HG03575 (cell line): ENCODE measurements around the gene MTRF1L.
"Not testable (repeated sequence)": the region's sequence is repeated elsewhere in the genome, so short reads cannot be mapped to it uniquely, and the experiment has no call there.

Experiments used
- ATAC-seq: cut with Tn5 transposase; IDR thresholded peaks from one replicate; pipeline ENCODE4 v1.9.1; 2021; ENCODE audit not compliant: unreplicated experiment, insufficient number of reproducible peaks, low FRiP score; ENCODE audit errors: extremely low read depth

MTRF1L gene

DNA sequence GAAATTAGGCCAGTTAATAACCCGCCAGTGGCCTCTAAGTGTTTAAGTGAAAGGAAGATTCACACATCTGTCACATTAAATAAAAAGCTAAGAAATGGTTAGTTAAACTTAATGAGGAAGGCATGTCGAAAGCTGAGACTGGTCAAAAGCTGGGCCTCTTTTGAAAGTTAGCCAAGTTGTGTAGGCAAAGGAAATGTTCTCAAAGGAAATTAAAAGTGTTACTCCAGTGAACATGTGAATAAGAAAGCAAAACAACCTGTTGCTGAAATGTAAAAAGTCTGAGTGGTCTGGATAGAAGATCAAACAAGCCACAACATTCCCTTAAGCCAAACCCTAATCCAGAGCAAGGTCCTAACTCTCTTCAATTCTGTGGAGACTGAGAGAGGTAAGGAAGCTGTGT is 10.9 kb upstream of the MTRF1L start:
- no peak for ATAC-seq

DNA sequence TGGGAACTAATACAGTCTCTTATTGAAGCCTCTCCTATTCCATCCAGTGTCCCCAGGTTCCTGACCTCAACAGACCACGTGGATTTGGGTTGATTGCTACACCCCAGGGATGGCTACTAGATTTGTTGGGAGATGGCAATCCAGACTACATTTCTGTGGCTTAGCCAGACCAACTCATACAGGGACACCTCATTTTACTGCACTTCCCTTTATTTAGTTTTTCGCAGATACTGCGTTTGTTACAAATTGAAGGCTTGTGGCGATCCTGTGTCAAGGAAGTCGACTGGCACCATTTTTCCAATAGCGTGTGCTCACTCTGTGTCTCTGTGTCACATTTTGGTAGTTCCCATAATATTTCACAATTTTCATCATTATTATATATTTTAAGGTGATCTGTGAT is 10.3 kb upstream of the MTRF1L start:
- ATAC-seq: no peak

DNA sequence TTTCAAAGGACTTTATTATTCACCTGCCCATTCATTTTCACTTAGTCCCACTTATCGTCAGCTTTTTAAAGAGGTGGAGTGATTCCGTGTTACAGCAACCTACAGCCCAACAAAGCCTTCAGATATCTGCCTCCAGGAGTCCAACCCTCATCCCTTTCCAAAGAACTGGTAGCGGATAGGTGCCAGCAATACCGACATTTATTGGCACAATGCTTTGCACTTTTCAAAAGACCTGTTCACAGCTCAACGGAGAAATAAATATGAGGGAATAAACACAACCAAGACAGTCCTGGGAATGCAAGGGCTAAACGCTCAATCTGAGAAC is 819 bp upstream of the MTRF1L start:
- ATAC-seq: no peak

DNA sequence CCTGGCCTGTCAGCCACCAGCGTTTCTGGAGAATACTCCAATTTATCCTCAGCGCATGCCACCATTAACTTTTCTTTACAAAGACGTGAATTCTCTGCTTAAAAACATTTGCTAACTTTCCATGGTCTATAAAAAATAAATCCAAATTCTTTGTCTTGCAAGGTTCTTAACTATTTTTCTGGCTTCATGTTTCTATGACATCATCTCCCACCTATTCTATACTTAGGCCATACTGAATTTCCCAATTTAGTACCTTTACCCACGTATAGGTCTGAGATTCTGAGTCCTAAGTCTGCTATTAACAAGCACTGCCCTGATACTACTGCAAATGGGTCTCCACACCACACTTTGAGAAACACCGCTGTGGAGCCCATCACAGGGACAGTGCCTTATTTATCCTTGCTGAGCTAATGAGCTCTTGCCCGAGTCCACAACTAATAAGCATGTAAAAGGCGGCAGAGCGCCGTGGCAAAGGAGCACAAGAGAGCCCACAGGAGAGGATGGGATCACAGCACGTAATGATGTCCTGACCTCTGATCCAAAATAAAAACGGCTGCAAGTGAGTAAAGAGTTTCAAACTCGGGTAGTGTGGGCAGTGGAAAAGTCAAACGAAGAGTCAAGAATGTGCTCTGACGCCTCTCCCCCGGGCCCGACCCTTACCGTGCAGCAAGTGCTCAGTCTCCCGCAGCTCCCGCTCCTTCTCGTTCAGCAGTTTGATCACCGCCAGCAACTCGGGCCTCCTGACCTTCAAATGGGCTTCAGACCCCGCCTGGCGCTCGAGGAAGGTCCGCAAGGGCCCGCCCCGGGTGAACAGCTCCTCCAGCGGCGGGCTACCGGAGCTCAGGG is 519 bp downstream of the MTRF1L start:
- ATAC-seq: peak; percentile 0

DNA sequence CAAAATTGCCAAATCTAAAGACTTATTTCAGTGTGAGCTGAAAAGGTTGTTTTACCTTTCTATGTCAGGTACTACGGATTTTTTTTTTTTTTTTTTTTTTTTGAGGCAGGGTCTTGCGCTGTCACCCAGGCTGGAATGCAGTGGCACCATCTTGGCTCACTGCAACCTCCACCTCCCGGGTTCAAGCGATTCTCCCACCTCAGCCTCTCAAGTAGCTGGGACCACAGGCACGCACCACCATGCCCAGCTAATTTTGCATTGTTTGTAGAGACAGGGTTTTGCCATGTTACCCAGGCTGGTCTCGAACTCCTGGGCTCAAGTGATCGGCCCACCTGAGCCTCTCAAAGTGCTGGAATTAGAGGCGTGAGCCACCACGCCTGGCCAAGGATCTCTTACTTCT is 1.7 kb downstream of the MTRF1L start:
- not testable (repeated sequence) for ATAC-seq

DNA sequence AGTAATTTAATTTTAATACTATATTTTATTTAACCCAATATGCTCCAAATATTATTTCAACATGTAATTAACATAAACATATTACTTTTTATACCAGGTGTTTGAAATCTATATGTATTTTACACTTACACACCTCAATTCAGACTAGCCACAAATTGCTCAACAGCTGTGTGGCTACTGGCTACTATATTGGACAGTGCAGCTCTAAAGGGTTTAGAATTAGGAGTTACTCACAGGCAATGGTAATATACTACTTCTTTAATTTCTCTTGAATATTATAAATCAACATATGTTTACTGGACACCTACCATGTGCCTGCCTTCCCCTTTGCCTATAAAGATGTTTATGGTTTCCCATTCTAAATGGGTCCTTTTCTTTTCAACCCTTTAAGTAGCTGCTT is 2.3 kb downstream of the MTRF1L start:
- no peak for ATAC-seq

DNA sequence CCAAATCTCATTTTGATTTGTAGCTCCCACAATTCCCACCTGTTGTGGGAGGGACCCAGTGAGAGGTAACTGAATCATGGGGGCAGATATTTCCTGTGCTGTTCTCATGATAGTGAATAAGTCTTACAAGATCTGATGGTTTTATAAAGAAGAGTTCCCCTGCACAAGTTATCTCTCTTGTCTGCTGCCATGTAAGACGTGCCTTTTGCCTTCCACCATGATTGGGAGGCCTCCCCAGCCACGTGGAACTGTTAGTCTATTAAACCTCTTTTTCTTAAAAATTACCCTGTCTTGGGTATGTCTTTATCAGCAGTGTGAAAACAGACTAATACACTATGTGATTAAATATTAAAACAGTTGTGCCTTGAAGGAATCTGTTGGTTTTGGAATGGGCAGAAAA is 3.0 kb downstream of the MTRF1L start:
- not testable (repeated sequence) for ATAC-seq

DNA sequence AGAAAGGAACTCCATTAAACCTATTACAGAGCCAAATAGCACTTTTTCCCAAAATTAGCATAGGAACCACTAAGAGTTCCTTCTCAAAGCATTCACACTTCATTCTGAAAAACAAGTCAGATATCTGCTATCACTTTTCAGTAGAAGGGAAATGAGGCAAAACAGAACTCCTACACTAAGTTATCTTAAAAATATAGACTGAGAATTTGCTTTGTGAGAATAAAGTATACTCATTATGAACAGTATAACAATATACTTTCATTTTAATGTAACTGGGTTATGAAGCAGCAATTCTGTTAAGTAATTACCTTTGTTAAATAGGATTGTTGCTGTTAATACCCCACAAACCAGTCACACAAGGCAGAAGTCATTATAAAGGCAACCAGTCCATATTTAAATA is 8.7 kb downstream of the MTRF1L start:
- no peak for ATAC-seq

DNA sequence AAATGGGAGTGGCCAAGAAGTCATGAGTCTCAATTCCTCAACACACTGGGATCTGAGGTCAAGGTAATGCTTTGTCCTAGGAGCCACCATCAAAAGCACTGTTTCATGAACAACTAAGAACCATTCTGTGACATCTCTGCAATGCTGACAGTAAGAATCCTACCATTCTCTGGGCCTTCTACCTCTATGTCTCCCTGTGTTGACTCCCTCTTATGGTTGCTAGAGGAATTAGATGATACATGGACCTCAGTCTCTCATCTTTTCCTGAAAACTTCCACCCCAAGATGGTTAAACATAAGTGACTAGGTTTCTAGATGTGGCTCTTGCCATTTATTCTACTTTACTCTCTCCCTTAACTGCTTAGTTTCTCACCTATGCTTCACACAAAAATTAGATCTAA is 9.1 kb downstream of the MTRF1L start:
- no peak for ATAC-seq

DNA sequence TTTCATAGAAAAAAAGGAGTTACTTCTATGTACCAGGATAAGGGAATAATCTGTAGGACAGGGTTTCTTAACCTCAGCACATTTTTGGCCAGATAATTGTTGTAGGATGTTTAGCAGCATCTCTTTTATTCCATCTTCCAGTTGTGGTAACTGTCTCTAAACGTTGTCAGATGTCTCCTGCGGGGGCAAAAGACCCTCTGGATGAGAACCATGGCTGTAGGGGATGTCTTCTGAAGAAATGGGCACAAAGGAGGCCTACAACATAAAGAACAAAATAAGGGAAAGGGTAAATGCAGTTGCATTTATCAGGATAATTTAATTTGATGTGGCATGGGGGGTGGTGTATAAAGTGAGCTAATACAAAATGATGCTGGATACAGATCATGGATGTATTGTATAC is 15.5 kb downstream of the MTRF1L start:
- no peak for ATAC-seq

DNA sequence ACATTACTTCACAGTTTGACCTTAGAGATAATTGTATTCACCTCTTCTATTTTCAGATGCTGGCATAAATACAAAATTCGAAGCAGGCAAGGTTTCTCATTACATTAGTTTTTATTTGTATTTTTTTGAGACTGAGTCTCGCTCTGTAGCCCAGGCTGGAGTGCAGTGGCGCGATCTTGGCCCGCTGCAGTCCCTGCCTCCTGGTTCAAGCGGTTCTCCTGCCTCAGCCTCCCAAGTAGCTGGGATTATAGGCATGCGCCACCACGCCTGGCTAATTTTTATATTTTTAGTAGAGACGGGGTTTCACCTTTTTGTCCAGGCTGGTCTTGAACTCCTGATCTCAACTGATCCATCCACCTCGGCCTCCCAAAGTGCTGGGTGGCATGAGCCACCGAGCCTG is 17.2 kb downstream of the MTRF1L start:
- not testable (repeated sequence) for ATAC-seq

DNA sequence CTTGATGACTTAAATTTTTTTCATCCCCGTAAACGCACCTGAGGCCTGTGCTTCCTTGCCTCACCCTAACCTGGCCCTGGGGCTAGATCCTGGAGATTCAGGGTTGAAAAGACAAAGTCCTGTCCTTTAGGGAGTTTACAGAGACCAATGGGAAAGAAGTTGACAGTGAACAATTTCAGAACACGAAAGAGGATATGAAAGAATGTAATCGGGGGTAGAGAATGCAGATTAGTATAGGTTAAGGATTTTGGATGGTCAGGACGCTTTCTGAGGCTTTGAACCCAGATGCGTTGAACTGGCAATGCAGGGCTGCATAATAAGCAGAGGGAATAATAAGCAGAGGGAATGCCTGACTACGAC is 18.0 kb downstream of the MTRF1L start:
- peak; percentile 33 for ATAC-seq

DNA sequence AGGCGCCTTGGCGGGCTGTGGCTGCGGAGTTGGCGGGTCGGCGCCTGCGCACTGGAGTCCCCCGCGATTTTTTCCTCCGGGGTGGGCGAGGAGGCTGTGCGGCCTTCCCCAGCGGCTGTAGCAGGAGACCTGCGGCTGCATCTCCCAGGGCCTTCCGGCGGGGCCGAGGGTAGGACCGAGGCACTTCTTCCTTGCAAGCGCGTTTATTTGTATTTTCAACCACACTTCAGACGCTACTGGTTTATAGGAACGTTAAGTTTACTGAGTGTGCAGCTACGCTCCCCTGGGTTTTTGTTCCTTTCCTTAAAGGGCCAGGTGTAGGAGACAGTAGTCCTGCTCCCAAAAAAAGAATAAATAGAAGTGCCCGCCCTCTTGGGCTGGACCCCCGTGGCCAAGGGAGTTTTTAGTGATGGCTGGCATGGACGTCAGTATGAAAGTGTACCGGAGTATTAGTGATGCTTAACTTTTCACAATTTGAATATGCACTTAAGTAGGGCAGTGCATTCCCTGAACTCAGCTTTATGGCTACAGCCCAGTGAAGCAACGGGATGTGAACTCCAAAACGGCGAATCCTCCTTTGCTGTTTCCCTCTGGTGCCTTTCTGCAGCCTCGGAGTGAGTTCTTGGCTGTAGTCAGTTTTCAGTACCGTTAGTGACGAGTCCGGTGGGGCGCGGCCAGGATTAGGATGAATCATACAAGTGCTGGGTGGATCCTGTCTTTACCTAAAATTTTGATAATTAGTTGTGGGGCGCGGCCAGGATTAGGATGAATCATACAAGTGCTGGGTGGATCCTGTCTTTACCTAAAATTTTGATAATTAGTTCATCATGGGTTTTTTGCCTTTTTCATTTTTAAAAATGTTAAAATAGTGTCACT is 18.6 kb downstream of the MTRF1L start:
- no peak for ATAC-seq

DNA sequence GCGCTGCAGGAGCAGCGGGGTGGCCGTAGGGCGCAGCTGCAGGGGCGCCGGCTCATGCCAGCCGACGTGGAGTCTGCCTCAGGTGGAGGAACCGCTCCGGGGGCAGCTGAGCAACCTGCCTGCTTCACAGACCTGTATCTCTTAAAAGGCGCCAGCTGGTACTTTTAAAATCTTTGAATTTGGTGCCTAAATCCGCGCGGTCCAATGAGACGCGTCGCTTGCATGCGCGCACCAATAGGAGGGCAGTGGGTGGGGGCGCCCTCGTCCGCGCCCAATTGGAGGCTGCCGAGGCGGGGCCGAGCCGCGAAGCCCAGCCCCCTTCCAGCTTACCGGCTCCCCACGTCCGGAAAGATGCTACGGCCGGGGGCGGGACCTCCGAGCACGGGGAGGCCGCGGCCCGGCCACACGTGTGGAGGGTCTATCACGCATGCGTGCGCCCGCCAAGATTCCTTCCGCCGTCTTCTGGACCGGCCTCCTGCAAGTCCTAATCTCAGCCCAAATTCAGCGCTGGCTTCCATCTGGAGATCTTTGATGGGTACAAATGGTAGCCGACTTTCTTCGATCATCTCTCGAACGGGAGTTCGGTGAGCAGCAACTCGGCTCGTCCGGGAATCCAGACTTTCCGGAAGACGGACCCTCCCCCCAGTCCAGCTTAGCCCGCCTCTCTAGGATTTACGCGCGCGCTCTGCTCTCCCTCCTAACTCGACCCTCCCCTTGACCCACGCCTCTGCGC is 19.4 kb downstream of the MTRF1L start, which contains the start of gene FBXO5:
TSS of gene FBXO5 (minus strand) at position 138 of the 733 bp plus-strand sequence. CDS start at position 56, 82 bp downstream.
- ATAC-seq: peak; percentile 68

DNA sequence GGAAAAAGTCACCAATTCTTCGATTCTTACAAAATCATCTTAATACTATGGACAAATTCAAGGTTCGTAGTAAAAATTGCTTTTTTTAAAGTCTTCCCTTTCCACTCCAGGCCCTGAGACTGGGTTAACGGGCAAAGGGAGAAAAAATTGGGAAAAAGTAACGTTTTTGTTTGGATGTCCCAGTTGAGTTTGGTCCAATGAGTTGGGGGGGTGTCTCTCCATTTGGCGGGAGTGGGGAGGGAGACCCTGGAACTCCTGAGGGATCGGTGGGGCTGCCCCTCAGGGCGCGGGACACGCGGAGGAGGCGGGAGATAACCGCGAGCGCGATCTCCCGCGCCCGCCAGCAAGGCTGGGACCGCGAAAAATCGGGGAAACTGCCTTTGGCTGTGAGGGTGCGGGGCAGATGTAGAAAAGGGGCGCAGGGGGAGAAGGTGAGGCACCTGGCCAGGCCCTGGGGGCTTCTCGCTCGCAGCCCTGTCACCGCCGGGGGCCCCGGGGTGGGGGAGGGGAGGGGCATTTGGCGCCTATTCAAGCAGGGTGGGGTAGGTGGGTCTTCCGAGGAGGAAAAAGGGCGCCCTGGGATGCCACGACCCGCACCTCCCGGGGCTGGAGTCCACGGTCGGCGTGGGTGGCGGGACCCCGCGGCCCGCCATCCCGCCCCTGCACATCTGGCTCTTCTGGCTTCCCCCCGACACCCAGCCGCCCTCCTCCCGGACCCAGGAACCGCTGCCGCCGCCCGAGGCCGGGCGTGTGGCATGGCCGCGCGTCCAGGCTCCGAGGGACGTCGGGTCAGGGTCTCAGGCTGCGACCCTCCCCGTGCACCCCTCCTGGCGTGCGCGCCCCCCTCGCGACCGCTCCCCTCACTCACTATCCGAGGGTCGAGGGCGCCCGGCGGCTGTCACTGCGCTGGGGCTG is 20.3 kb downstream of the MTRF1L start:
- ATAC-seq: no peak

DNA sequence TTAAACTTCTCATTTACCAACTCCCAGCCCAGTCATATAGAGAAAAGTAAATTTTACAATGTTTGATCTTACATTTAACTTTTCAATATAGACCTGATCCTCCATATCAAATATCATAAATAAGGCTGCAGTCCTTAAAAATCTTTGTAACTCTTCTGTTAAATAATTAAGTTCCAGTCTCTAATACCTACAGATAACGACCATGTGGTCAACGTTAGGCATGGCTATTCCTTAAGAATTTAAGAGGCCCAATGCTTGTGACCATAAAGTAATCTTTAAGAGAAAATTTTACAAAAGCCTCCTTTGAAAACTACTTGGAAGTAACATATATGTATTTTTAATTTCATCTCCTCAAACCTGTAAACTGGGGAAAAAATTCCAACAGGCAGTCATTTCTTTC is 21.3 kb downstream of the MTRF1L start:
- no peak for ATAC-seq

DNA sequence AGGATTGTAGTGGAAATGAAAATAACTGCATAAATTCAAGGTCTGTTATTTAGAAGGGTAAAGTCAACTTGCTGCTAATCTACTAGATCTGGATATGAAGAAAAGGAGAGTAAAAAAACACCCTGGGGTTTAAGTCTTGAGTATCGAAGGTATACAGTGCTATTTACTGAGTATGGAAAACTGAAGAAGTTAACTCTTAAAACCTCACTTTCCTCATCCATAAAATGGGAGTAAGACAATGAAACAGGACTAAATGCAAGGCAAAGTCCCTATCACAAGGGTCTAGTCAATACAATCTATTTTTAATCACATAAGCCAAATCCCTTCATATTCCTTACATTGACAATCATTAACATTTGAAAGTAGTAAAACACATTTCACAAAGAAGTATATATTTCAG is 21.9 kb downstream of the MTRF1L start:
- no peak for ATAC-seq

DNA sequence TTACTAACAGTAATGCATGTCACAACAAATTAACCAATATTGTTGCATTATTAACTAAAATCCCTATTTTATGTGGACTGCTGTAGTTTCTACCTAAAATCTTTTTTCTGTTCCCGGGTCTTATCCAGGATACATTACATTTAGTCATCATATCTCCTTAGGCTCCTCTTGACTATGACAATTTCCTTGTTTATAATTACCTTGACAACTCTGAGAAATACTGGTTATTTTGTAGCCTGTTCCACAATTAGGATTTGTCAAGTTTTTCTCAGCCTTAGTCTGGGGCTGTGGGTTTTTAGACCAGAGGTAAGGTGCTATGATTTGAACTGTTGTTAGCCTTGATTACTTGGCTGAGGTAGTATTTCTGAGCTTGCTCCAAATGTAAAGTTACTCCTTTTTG is 23.4 kb downstream of the MTRF1L start:
- no peak for ATAC-seq

DNA sequence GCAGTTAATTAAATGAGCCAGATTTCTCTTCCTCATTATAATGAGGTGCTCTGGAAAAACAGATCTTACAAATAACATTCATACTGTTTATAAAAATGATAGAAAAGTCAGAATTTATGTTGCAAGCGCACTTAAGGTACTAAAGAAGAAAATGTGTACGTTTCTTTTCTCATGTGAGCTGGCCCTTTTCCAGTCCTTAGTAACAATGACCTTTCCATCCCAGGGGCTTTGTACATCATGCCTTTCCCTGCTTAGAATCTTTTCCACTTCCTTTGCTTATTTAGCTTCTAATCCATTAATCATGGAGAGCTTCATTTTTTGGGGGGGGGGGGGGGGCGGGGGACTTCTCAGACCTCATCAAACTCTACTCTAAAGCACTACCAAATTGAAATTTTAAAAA is 24.5 kb downstream of the MTRF1L start:
- ATAC-seq: no peak
